ENCODE data around the gene HEBP2.

HEBP2 gene

DNA sequence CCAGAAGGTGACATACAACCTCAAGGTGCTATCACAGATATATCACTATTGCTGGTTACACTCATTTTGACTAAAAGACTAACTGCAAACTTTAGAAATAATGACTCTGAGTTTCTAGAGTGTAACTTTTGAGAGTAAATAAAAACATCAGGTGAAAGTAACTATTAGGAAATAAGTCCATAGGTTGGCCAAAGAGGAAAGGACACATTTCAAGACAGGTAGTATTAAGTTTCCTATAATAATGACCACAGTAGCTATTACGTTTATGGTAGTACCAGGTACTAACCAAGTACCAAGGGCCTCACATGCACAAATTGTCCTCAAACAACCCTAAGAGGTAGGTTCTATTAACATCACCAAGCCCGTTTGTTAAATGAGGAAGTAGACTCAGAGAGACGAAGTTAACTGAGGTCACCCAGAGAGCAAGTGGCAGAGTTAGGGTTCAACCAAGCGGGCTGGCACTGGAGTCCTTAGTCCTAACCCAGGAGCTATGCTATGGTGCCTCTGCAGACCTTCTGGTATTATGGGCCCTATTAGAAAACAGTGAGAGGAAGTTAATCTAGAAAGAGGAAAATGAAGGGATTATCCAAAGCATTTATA is 36.8 kb downstream of the HEBP2 start:
- ATAC-seq (ENCODE audit: insufficient read depth, low read depth) (no peak), DNase-seq (no peak)
- H3K9ac ChIP-seq (ENCODE audit: low read depth, low read length), result no peak overlapping the region
- no peak overlapping the region for H3K27ac ChIP-seq (ENCODE audit: low read length)
- no peaks in the 10 kb centered on the region for H3K79me2 ChIP-seq (ENCODE audit: insufficient read depth, low read length)
- H4K20me1 ChIP-seq (ENCODE audit: insufficient read depth, low read length), result no peaks in the 10 kb centered on the region
- H3K4me2 ChIP-seq (ENCODE audit: insufficient read depth, low read length), result no peak overlapping the region
- H3K4me1 ChIP-seq (ENCODE audit: insufficient read depth, low read length), result no peaks in the 10 kb centered on the region
- H3K27me3 ChIP-seq (ENCODE audit: insufficient read depth, low read length, poor library complexity), result no peaks in the 10 kb centered on the region
- H2AFZ ChIP-seq (ENCODE audit: low read depth, low read length), result no peak overlapping the region
- TF ChIP-seq EZH2 (IDR thresholded peaks at IDR 0.05; ENCODE audit: borderline replicate concordance, low read depth, low read length, severe bottlenecking), result no peak
- TF ChIP-seq, protein P1, sequence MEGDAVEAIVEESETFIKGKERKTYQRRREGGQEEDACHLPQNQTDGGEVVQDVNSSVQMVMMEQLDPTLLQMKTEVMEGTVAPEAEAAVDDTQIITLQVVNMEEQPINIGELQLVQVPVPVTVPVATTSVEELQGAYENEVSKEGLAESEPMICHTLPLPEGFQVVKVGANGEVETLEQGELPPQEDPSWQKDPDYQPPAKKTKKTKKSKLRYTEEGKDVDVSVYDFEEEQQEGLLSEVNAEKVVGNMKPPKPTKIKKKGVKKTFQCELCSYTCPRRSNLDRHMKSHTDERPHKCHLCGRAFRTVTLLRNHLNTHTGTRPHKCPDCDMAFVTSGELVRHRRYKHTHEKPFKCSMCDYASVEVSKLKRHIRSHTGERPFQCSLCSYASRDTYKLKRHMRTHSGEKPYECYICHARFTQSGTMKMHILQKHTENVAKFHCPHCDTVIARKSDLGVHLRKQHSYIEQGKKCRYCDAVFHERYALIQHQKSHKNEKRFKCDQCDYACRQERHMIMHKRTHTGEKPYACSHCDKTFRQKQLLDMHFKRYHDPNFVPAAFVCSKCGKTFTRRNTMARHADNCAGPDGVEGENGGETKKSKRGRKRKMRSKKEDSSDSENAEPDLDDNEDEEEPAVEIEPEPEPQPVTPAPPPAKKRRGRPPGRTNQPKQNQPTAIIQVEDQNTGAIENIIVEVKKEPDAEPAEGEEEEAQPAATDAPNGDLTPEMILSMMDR (IDR thresholded peaks at IDR 0.05; ENCODE audit: borderline replicate concordance, extremely low read depth, low read length, poor library complexity, severe bottlenecking), result no peak
- no peak overlapping the region for H3K4me3 ChIP-seq (ENCODE audit: low read depth in 1 of 2, low read length in 2 of 2)
- no peaks in the 10 kb centered on the region for H3K36me3 ChIP-seq (ENCODE audit: insufficient read depth, low read length)
- no peaks in the 10 kb centered on the region for H3K9me3 ChIP-seq (ENCODE audit: insufficient read depth, low read length, severe bottlenecking)

DNA sequence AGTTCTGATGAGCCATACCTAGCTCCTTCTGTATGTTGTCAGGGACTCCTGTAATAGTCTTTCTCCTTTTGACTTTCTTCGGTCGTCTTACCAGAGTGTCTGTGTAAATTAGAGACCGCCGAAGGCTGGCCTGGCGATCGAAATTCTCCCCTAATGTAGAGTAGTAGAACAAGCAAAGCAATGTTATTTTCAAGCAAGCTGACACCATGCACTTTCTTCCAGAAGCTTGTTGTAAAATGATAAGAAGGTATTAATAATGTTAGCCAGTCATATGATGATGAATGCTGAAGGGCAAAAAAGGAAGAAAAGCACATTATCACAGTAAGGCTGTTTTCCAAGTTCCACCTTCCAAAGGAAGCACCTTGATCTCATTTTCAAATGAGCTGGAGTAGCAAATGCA is 37.9 kb downstream of the HEBP2 start:
- no peaks in the 10 kb centered on the region for H3K4me1 ChIP-seq (ENCODE audit: insufficient read depth, low read length)
- TF ChIP-seq, protein P1 (IDR thresholded peaks at IDR 0.05; ENCODE audit: borderline replicate concordance, extremely low read depth, low read length, poor library complexity, severe bottlenecking), result no peak
- TF ChIP-seq EZH2 (IDR thresholded peaks at IDR 0.05; ENCODE audit: borderline replicate concordance, low read depth, low read length, severe bottlenecking), result no peak

DNA sequence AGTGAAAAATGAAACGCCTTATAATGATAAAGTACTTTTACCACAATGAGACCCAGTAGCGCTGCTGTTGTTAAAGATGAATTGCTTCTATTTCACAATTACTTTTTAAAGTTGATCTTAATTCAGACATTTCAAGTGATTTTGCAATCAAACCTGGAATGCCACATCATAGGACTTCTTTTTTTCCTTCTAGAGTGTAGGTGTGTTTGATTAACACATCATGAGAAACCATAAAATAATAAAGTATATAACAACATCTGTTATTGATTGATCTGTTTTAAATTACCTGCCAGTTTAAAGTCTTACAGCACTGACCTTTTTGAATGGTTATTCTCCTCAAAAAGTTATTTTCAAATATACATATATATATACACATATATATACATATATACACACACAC is 38.6 kb downstream of the HEBP2 start:
- Histone ChIP-seq H3K4me2 (ENCODE audit: insufficient read depth, low read length) (no peak overlapping the region), H3K79me2 (ENCODE audit: insufficient read depth, low read length) (no peaks in the 10 kb centered on the region), H3K9ac (ENCODE audit: low read depth, low read length) (no peak overlapping the region), H3K9me3 (ENCODE audit: insufficient read depth, low read length, severe bottlenecking) (no peaks in the 10 kb centered on the region), H2AFZ (ENCODE audit: low read depth, low read length) (no peak overlapping the region), H3K4me1 (ENCODE audit: insufficient read depth, low read length) (no peaks in the 10 kb centered on the region), H4K20me1 (ENCODE audit: insufficient read depth, low read length) (no peaks in the 10 kb centered on the region), H3K27ac (ENCODE audit: low read length) (no peak overlapping the region), H3K27me3 (ENCODE audit: insufficient read depth, low read length, poor library complexity) (no peaks in the 10 kb centered on the region), H3K4me3 (ENCODE audit: low read depth in 1 of 2, low read length in 2 of 2) (no peak overlapping the region), H3K36me3 (ENCODE audit: insufficient read depth, low read length) (no peaks in the 10 kb centered on the region)
- TF ChIP-seq, protein P1 (IDR thresholded peaks at IDR 0.05; ENCODE audit: borderline replicate concordance, extremely low read depth, low read length, poor library complexity, severe bottlenecking), result no peak
- TF ChIP-seq EZH2 (IDR thresholded peaks at IDR 0.05; ENCODE audit: borderline replicate concordance, low read depth, low read length, severe bottlenecking), result no peak
- no peak for DNase-seq
- no peak for ATAC-seq (ENCODE audit: insufficient read depth, low read depth)

More for the DNA sequence above, 37.9 kb downstream of the HEBP2 start:
- no peak for DNase-seq
- no peak overlapping the region for H3K4me3 ChIP-seq (ENCODE audit: low read depth in 1 of 2, low read length in 2 of 2)
- H3K79me2 ChIP-seq (ENCODE audit: insufficient read depth, low read length), result no peaks in the 10 kb centered on the region
- H2AFZ ChIP-seq (ENCODE audit: low read depth, low read length), result no peak overlapping the region
- H3K27me3 ChIP-seq (ENCODE audit: insufficient read depth, low read length, poor library complexity), result no peaks in the 10 kb centered on the region
- H4K20me1 ChIP-seq (ENCODE audit: insufficient read depth, low read length), result no peaks in the 10 kb centered on the region
- H3K27ac ChIP-seq (ENCODE audit: low read length), result no peak overlapping the region
- no peak overlapping the region for H3K9ac ChIP-seq (ENCODE audit: low read depth, low read length)
- no peaks in the 10 kb centered on the region for H3K9me3 ChIP-seq (ENCODE audit: insufficient read depth, low read length, severe bottlenecking)
- no peak overlapping the region for H3K4me2 ChIP-seq (ENCODE audit: insufficient read depth, low read length)
- ATAC-seq (ENCODE audit: insufficient read depth, low read depth), result no peak
- no peaks in the 10 kb centered on the region for H3K36me3 ChIP-seq (ENCODE audit: insufficient read depth, low read length)

Measured in DND-41 (cell line).